ENCODE data around the gene ABCA8. TPM values are rescaled to one million over a fixed set of nuclear protein-coding genes. Genes with fewer than 3 reads are reported as not detected.
"Not testable (repeated sequence)": the region's sequence is repeated elsewhere in the genome, so short reads cannot be mapped to it uniquely, and the experiment has no call there.

The ABCA8 gene, protein sequence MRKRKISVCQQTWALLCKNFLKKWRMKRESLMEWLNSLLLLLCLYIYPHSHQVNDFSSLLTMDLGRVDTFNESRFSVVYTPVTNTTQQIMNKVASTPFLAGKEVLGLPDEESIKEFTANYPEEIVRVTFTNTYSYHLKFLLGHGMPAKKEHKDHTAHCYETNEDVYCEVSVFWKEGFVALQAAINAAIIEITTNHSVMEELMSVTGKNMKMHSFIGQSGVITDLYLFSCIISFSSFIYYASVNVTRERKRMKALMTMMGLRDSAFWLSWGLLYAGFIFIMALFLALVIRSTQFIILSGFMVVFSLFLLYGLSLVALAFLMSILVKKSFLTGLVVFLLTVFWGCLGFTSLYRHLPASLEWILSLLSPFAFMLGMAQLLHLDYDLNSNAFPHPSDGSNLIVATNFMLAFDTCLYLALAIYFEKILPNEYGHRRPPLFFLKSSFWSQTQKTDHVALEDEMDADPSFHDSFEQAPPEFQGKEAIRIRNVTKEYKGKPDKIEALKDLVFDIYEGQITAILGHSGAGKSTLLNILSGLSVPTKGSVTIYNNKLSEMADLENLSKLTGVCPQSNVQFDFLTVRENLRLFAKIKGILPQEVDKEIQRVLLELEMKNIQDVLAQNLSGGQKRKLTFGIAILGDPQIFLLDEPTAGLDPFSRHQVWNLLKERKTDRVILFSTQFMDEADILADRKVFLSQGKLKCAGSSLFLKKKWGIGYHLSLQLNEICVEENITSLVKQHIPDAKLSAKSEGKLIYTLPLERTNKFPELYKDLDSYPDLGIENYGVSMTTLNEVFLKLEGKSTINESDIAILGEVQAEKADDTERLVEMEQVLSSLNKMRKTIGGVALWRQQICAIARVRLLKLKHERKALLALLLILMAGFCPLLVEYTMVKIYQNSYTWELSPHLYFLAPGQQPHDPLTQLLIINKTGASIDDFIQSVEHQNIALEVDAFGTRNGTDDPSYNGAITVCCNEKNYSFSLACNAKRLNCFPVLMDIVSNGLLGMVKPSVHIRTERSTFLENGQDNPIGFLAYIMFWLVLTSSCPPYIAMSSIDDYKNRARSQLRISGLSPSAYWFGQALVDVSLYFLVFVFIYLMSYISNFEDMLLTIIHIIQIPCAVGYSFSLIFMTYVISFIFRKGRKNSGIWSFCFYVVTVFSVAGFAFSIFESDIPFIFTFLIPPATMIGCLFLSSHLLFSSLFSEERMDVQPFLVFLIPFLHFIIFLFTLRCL (N-terminal part only)
- 1.6 and 2.2 TPM in 2 replicates for total RNA-seq

DNA sequence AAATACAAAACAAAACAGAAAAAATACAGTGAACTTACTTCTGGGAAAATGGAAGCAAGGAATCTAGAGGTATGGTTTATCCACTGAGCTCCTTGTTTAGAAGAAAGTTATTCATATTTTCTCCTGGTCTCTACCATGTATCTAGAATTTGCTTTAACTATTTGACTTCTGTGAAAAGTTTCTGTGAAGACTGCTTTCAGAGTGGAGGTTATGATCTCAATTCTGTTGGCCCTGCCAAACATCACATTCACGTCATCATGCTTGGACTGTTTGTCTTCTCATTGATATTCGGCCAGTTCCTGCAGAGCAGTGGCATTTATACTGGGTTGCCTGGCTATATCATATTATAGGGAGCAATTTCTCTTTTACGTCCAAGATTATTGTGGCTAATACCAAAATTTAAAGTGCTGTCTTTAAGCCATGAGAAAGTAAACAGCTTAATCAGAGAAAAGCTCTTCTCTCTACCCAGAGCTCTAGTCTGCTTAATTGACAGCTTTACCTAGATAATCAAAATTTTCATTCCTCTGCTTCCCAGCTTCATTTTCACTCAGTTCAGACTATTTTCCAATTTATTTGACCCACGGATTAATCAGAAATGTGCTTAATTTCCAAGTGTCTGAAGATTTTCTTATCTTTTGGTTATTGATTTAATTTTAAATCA is at the start of gene ABCA8:
Gene ABCA8, minus strand, starts transcription at position 212 of the 661 bp plus-strand sequence. CDS start 13,358 bp downstream, outside the sequence.
- TF ChIP-seq, protein P1, sequence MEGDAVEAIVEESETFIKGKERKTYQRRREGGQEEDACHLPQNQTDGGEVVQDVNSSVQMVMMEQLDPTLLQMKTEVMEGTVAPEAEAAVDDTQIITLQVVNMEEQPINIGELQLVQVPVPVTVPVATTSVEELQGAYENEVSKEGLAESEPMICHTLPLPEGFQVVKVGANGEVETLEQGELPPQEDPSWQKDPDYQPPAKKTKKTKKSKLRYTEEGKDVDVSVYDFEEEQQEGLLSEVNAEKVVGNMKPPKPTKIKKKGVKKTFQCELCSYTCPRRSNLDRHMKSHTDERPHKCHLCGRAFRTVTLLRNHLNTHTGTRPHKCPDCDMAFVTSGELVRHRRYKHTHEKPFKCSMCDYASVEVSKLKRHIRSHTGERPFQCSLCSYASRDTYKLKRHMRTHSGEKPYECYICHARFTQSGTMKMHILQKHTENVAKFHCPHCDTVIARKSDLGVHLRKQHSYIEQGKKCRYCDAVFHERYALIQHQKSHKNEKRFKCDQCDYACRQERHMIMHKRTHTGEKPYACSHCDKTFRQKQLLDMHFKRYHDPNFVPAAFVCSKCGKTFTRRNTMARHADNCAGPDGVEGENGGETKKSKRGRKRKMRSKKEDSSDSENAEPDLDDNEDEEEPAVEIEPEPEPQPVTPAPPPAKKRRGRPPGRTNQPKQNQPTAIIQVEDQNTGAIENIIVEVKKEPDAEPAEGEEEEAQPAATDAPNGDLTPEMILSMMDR (IDR thresholded peaks at IDR 0.05; ENCODE audit: insufficient read depth, low read depth, low read length), result no peak
- peak within 1 kb of the TSS; percentile 42 for H3K4me3 ChIP-seq (ENCODE audit: low read depth, low read length)
- peak; percentile 69 for DNase-seq (ENCODE audit: low read depth)

DNA sequence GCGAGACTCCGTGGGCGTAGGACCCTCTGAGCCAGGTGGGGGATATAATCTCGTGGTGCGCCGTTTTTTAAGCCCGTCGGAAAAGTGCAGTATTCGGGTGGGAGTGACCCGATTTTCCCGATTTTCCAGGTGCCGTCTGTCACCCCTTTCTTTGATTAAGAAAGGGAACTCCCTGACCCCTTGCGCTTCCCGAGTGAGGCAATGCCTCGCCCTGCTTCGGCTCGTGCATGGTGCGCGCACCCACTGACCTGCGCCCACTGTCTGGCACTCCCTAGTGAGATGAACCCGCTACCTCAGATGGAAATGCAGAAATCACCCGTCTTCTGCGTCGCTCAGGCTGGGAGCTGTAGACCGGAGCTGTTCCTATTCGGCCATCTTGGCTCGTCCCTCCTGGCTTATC is 49.6 kb upstream of the ABCA8 start:
- not testable (repeated sequence) for DNase-seq (ENCODE audit: low read depth); H3K4me3 ChIP-seq (ENCODE audit: low read depth, low read length)

DNA sequence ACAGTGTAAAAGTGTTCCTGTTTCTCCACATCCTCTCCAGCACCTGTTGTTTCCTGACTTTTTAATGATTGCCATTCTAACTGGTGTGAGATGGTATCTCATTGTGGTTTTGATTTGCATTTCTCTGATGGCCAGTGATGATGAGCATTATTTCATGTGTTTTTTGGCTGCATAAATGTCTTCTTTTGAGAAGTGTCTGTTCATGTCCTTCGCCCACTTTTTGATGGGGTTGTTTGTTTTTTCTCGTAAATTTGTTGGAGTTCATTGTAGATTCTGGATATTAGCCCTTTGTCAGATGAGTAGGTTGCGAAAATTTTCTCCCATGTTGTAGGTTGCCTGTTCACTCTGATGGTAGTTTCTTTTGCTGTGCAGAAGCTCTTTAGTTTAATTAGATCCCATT is 44.6 kb upstream of the ABCA8 start:
- H3K4me3 ChIP-seq (ENCODE audit: low read depth, low read length); DNase-seq (ENCODE audit: low read depth): not testable (repeated sequence)

DNA sequence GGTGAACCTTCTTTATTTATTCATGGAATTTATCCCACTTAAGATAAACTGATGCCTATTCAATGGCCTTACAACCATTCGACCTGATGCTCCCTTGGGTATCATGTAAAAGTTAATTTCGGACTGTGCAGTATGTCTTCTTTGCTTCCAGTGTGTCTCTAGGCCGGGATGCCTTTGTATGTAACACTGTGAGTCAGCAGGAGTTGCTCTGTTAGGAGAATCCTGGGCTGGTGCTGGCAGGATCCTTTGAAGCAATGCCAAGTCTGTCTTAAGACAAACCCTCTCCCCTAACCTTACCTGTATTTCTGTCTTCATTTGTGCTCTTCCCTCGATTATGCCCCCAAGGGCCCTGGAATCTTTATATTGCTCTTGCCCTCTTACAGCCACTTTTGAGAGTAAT is 37.9 kb upstream of the ABCA8 start:
- DNase-seq (ENCODE audit: low read depth), result peak; percentile 18
- TF ChIP-seq, protein P1 (IDR thresholded peaks at IDR 0.05; ENCODE audit: insufficient read depth, low read depth, low read length), result no peak
- H3K4me3 ChIP-seq (ENCODE audit: low read depth, low read length), result no peak overlapping the region

DNA sequence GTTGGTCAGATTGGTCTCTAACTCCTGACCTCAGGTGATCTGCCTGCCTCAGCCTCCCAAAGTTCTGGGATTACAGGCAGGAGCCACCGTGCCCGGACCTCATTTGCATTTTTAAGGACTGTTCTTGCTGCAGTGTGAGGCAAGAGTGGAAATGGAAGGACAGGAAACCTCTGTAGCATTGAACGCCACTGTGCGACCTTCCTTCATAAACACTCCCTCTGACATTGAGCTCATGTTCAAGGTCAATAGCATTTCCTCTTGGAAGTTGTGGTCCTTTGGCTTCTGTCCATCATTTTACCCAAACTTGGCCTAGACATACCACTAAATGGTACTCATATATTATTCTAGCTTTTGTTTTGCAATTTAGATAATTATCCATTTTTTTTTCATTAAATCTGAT is 32.8 kb upstream of the ABCA8 start:
- DNase-seq (ENCODE audit: low read depth), result no peak
- H3K4me3 ChIP-seq (ENCODE audit: low read depth, low read length), result no peak overlapping the region
- TF ChIP-seq, protein P1 (IDR thresholded peaks at IDR 0.05; ENCODE audit: insufficient read depth, low read depth, low read length), result no peak

DNA sequence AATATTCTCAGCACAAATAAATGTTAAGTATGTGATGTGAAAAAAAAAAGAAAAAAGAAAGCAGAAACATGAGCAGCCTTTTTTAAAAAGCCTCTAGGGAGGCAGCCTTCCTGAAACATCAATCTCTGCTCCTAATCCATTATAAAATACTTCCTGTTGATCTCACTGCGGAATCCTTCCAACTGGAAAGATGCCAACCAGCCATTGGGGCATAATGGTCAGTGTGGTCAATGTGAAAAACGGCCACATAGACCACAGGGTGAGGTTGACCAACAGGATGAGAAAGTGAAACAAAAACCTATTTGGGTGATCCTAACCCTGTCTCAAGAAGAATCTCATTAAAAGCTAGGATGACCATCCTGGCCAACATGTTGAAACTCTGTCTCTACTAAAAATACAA is 26.1 kb upstream of the ABCA8 start:
- peak; percentile 94 for DNase-seq (ENCODE audit: low read depth)
- H3K4me3 ChIP-seq (ENCODE audit: low read depth, low read length), result peak overlapping the region; percentile 14
- TF ChIP-seq, protein P1 (IDR thresholded peaks at IDR 0.05; ENCODE audit: insufficient read depth, low read depth, low read length), result no peak

DNA sequence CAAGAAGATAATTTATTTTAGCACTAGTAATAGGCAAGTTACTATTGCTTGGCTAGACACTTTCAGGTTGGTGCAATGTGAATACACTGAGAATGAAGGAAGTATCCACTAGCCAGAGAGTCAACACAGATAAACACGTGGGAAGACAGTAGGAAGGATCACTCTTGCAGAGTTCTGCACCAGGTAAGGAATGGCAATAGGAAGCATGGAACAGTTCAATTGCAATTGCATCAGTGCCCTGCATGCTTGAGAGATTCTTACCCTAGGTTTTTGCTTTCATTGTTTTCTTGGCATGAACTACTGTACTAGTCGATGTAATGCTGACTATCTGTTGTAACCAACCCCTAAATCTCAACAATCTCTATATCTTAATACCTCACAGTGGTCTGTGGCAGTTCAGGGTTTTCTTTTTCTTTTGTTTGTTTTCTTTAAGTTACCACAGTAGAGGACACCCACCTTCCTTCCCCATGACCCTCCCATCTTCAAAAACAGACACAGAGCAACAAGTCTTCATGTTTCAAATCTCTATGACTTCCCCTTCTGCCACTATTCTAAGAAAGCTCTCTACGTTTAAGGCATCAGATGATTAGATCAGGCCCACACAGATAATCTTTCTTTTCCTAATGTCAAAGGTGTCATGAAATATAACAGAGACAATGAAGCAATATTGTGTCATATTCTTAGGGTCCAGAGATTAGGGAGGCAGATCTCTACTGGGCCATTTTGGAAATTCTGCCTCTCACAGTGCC is 18.1 kb upstream of the ABCA8 start:
- no peak overlapping the region for H3K4me3 ChIP-seq (ENCODE audit: low read depth, low read length)
- TF ChIP-seq, protein P1 (IDR thresholded peaks at IDR 0.05; ENCODE audit: insufficient read depth, low read depth, low read length), result no peak
- peak; percentile 8 for DNase-seq (ENCODE audit: low read depth)
